Measurements from ENCODE around the gene EIF1AD.

Gene EIF1AD

DNA sequence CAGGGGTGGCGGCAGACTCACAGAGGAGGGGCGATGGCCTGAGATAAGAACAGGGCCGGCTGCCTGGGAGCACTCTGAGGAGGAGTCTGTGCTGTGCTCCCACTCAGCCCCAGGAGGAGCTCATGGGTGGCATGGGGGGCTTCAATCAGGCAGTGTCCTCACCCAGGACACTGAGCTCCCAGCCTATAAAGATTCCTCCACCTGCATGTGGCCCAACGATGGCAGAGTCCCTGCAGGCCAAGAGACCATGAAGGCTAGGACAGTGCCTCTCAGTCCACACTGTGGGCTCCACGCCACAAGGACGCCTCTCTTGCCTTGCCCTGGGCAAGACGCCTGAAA, 11.8 kb upstream of the EIF1AD start:
- no peak overlapping the region for H3K9ac ChIP-seq
- H2AFZ ChIP-seq (ENCODE audit: low read depth), result no peak overlapping the region
- no peak overlapping the region for H3K27ac ChIP-seq
- no peaks in the 10 kb centered on the region for H3K27me3 ChIP-seq (ENCODE audit: insufficient read depth, low read depth)
- no peaks in the 10 kb centered on the region for H3K4me1 ChIP-seq (ENCODE audit: low read depth, poor library complexity, severe bottlenecking)
- H3K36me3 ChIP-seq (ENCODE audit: insufficient read depth), result no peaks in the 10 kb centered on the region
- no peaks in the 10 kb centered on the region for H4K20me1 ChIP-seq (ENCODE audit: insufficient read depth)
- no peak overlapping the region for H3K4me2 ChIP-seq
- TF ChIP-seq, protein P1, sequence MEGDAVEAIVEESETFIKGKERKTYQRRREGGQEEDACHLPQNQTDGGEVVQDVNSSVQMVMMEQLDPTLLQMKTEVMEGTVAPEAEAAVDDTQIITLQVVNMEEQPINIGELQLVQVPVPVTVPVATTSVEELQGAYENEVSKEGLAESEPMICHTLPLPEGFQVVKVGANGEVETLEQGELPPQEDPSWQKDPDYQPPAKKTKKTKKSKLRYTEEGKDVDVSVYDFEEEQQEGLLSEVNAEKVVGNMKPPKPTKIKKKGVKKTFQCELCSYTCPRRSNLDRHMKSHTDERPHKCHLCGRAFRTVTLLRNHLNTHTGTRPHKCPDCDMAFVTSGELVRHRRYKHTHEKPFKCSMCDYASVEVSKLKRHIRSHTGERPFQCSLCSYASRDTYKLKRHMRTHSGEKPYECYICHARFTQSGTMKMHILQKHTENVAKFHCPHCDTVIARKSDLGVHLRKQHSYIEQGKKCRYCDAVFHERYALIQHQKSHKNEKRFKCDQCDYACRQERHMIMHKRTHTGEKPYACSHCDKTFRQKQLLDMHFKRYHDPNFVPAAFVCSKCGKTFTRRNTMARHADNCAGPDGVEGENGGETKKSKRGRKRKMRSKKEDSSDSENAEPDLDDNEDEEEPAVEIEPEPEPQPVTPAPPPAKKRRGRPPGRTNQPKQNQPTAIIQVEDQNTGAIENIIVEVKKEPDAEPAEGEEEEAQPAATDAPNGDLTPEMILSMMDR (conservative IDR thresholded peaks at IDR 0.05; ENCODE audit: low read depth, low read length), result no peak
- H3K4me3 ChIP-seq (IDR thresholded peaks at IDR 0.05; ENCODE audit: insufficient read depth, low read depth, low read length), result no peak overlapping the region
- no peaks in the 10 kb centered on the region for H3K79me2 ChIP-seq (ENCODE audit: insufficient read depth, low read depth)

DNA sequence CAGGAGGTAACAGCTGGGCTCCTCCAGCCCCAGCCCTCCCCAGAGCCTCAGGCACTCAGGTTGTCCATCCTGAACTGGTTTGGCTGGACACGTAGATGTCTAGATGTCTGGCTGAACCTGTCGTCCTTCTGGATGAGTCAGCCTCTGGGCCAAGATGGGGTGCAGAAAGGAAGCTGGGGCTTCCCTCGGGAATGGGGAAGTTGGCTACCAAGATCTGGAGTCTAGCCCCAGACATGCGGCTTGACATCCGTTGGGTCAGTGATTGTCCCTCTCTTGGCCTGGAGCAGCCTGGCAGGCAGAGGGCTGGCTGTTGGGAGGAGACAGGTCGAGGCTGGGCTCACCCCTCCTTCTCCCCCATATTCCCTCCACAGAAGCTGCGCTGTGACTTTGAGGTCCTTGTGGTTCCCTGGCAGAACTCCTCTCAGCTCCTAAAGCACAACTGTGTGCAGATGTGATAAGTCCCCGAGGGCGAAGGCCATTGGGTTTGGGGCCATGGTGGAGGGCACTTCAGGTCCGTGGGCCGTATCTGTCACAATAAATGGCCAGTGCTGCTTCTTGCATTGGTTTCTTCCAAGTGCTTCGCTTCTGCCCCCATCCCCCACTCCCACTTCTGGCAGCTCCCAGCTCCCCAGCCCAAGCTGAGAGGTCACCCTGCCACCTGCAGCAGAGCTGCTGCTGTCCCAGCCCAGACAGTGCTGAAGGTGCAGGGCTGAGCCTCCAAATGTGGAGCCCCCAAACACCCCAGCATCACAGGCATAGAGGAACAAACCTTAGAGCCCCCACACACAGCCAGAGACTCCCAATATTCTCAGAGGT, 11.2 kb upstream of the EIF1AD start:
- Histone ChIP-seq H3K4me3 (IDR thresholded peaks at IDR 0.05; ENCODE audit: insufficient read depth, low read depth, low read length) (no peak overlapping the region), H3K9ac (no peak overlapping the region), H2AFZ (ENCODE audit: low read depth) (no peak overlapping the region), H4K20me1 (ENCODE audit: insufficient read depth) (no peaks in the 10 kb centered on the region), H3K79me2 (ENCODE audit: insufficient read depth, low read depth) (no peaks in the 10 kb centered on the region), H3K27ac (no peak overlapping the region), H3K4me1 (ENCODE audit: low read depth, poor library complexity, severe bottlenecking) (peaks cover 3% of the 10 kb centered on the region), H3K4me2 (no peak overlapping the region), H3K36me3 (ENCODE audit: insufficient read depth) (no peaks in the 10 kb centered on the region), H3K27me3 (ENCODE audit: insufficient read depth, low read depth) (no peaks in the 10 kb centered on the region)
- TF ChIP-seq, protein P1 (conservative IDR thresholded peaks at IDR 0.05; ENCODE audit: low read depth, low read length), result no peak

DNA sequence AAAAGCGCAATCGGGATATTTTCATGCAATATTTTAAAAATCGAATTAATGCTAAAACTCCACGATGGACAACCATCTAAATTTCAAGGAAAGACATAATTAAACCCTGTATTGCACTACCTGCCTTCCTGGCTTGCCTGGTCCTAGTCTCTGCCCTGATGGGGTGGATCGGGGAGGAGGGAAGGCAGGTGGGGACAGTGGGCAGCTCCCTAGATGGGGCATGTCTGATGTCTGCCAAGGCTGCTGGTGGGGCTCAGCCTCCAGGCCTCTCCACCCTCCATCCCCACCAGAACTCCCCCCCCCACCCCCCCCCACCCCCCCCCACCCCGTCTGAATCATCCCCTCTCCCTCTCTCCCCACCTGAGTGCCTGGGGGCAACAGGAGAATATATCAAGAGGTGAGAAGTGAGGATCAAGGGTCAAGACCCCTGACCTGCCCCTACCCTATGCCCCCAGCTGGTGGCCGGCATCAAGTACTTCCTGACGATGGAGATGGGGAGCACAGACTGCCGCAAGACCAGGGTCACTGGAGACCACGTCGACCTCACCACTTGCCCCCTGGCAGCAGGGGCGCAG, 10.5 kb upstream of the EIF1AD start:
- Histone ChIP-seq H3K4me2 (no peak overlapping the region), H3K9ac (no peak overlapping the region), H3K79me2 (ENCODE audit: insufficient read depth, low read depth) (no peaks in the 10 kb centered on the region), H3K4me3 (IDR thresholded peaks at IDR 0.05; ENCODE audit: insufficient read depth, low read depth, low read length) (no peak overlapping the region), H3K36me3 (ENCODE audit: insufficient read depth) (no peaks in the 10 kb centered on the region), H3K27me3 (ENCODE audit: insufficient read depth, low read depth) (no peaks in the 10 kb centered on the region), H2AFZ (ENCODE audit: low read depth) (no peak overlapping the region), H3K27ac (no peak overlapping the region), H3K4me1 (ENCODE audit: low read depth, poor library complexity, severe bottlenecking) (peaks cover 7% of the 10 kb centered on the region), H4K20me1 (ENCODE audit: insufficient read depth) (no peaks in the 10 kb centered on the region)
- TF ChIP-seq, protein P1 (conservative IDR thresholded peaks at IDR 0.05; ENCODE audit: low read depth, low read length), result no peak

DNA sequence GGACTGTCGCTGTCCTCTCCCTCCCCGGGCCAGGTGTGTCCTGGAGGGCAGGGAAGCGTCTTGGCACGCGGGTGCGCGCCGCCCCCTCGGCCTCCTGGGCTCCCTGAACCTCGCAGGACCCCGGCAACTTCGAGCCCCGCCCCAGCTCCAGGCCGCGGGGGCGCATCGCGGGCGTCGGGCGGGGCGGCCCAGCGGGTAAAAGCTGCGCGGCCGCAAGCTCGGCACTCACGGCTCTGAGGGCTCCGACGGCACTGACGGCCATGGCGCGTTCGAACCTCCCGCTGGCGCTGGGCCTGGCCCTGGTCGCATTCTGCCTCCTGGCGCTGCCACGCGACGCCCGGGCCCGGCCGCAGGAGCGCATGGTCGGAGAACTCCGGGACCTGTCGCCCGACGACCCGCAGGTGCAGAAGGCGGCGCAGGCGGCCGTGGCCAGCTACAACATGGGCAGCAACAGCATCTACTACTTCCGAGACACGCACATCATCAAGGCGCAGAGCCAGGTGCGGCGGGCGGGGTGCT, 9.9 kb upstream of the EIF1AD start, which contains the start of gene CST6:
CST6 (plus strand) TSS at position 224 of the 519 bp plus-strand sequence; CDS start at position 261, 37 bp downstream.
- H2AFZ ChIP-seq (ENCODE audit: low read depth), result no peak within 1 kb of the TSS
- peaks cover 7% of the 10 kb centered on the region for H3K4me1 ChIP-seq (ENCODE audit: low read depth, poor library complexity, severe bottlenecking)
- H3K9ac ChIP-seq, result no peak within 1 kb of the TSS
- TF ChIP-seq, protein P1 (conservative IDR thresholded peaks at IDR 0.05; ENCODE audit: low read depth, low read length), result no peak
- H4K20me1 ChIP-seq (ENCODE audit: insufficient read depth), result no peaks in the 10 kb centered on the region
- no peak within 1 kb of the TSS for H3K4me2 ChIP-seq
- no peaks in the 10 kb centered on the region for H3K27me3 ChIP-seq (ENCODE audit: insufficient read depth, low read depth)
- H3K27ac ChIP-seq, result no peak within 1 kb of the TSS
- no peaks in the 10 kb centered on the region for H3K36me3 ChIP-seq (ENCODE audit: insufficient read depth)
- H3K4me3 ChIP-seq (IDR thresholded peaks at IDR 0.05; ENCODE audit: insufficient read depth, low read depth, low read length), result no peak within 1 kb of the TSS
- no peaks in the 10 kb centered on the region for H3K79me2 ChIP-seq (ENCODE audit: insufficient read depth, low read depth)
